ENCODE data around the gene CHRM4.

Gene CHRM4

GRCh38 chr11:46390331-46391171 is 1.0 kb downstream of the CHRM4 start:
- TF ChIP-seq GATA2 (IDR thresholded peaks at IDR 0.05; ENCODE audit: low read depth, low read length) (no peak), GATA3 (IDR thresholded peaks at IDR 0.05; ENCODE audit: low read depth, low read length) (no peak)

GRCh38 chr11:46389450-46390330 is 1.9 kb downstream of the CHRM4 start:
- TF ChIP-seq GATA3 (IDR thresholded peaks at IDR 0.05; ENCODE audit: low read depth, low read length) (no peak), GATA2 (IDR thresholded peaks at IDR 0.05; ENCODE audit: low read depth, low read length) (no peak)

DNA sequence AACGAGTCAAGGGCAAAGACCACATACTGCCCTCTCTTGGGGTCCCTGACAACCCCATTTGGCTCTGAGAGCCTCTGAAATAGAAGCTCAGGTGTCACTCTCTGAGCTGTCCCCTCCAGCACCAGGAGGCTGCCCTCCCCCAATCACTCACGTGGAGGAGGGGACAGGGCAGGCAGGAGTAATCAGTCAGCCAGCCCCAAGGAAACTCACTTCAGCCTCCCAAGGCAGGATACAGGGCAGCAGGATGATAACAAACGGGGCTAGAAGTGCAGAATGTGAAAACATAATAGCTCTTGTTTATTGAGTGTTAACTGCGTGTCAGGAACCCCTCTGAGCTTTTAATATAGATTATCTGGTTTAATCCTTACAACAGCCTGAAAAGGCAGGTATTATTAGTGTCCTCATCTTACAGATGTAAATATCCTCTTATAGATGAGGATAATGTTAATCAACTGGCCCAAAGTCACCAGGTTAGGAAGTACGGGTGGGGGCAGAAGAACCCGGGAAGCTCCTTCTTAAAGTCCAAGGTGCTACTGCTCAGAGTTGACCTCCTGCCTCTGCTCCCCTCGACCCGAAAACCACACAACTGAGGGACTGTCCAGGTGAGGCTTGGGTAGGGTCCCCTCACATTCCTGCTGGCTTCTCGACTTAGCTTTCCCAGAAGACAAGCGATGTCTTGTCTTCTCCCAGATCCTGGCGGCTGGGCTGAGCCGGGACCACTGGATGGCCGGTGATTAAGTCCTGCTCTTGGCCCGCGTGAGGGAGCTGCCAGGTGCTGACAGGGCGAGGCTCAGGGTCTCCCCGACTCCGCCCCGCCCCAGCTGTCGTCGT is 2.7 kb downstream of the CHRM4 start:
- no peak for TF ChIP-seq GATA2 (IDR thresholded peaks at IDR 0.05; ENCODE audit: low read depth, low read length)
- TF ChIP-seq GATA3 (IDR thresholded peaks at IDR 0.05; ENCODE audit: low read depth, low read length): no peak

- TF ChIP-seq GATA3 (IDR thresholded peaks at IDR 0.05; ENCODE audit: low read depth, low read length) (no peak), GATA2 (IDR thresholded peaks at IDR 0.05; ENCODE audit: low read depth, low read length) (no peak)
Observed at GRCh38 chr11:46387919-46388618, 3.5 kb downstream of the CHRM4 start.

DNA sequence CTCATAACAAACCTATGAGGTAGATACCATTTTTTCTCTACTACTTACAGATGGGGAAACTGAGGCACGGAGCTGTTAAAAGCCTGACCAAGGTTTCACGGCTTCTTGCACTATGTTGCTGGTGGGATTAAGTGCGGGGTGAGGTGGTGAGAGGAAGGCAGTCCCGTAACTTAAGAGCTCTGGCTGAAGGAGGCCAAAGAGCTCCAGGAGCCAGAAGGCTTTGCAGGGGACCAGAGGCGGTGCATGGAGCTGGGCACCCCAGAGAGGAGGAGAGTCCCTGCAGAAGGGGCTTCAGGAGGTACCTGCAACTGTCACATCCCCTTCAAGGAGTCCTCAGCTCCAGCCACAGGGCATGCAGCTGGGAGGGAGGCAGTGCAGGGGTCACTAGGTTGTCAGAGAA is 4.1 kb downstream of the CHRM4 start:
- no peak for TF ChIP-seq GATA2 (IDR thresholded peaks at IDR 0.05; ENCODE audit: low read depth, low read length)

- no peak for TF ChIP-seq GATA3 (IDR thresholded peaks at IDR 0.05; ENCODE audit: low read depth, low read length)
- no peak for TF ChIP-seq GATA2 (IDR thresholded peaks at IDR 0.05; ENCODE audit: low read depth, low read length)
Observed at GRCh38 chr11:46386674-46387073, 4.9 kb downstream of the CHRM4 start.

GRCh38 chr11:46386005-46386578 is 5.5 kb downstream of the CHRM4 start:
- TF ChIP-seq GATA2 (IDR thresholded peaks at IDR 0.05; ENCODE audit: low read depth, low read length) (no peak), GATA3 (IDR thresholded peaks at IDR 0.05; ENCODE audit: low read depth, low read length) (no peak)

DNA sequence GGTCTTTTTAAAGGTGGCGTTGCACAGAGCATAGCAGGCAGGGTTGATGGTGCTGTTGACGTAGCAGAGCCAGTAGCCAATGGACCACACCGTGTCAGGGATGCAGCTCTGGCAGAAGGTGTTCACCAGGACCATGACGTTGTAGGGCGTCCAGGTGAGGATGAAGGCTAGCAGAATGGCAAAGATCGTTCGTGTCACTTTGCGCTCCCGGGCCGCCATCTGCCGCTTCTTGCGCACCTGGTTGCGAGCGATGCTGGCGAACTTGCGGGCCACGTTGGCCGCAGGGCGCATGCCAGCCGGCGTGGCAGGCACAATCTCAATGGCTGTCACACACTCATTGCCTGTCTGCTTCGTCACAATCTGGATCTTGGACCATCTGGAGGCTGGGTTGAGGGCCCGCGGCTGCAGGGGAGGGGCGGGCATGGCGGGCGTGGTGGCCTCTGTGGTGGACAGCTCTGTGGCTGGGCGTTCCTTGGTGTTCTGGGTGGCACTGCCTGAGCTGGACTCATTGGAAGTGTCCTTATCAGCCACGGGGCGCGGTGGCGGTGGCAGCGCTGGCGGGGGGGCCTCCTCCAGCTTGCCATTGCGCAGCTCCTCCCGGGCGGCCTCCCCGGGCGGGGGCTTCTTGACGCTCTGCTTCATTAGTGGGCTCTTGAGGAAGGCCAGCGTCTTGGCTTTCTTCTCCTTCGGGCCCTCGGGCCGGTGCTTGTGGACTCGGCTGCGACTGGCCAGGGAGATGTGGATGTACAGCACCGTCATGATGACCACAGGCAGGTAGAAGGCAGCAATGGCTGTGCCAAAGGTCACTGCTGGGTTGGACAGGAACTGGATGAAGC is 6.2 kb downstream of the CHRM4 start:
- TF ChIP-seq GATA2 (IDR thresholded peaks at IDR 0.05; ENCODE audit: low read depth, low read length) (no peak), GATA3 (IDR thresholded peaks at IDR 0.05; ENCODE audit: low read depth, low read length) (no peak)

DNA sequence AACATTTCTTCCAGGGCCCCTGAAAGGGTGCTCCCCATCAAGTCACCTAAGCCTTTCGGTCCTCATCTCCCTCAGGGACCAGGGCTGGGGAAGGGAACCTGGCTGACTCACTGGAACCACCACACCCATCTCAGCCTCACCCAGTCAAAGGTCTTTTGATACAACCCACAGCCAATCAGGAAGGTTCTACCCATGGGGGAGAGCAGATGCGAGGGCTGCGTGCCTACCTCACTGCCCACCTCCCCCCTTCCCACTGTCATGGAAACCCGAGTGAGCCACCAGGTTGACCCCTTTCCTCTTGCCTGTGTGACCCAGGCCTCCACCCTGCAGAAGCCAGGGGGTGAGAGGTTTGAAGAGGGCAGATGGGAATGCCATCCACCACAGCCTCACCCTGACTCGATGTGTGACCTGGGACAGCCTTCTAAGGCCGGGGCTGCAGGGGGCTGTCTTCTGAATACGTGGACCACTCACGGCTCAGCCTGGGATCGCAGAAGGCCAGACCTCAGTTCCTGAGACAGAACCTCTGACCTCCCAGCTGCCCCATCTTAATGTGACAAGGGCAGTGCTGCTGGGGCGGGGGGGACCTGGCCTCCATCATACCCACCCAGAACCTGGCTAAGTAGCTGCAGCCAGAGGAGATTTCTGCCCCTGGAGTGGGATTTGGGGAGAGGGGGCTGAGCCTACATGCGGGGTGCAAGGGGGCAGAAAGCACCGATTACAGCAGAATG is 7.4 kb downstream of the CHRM4 start:
- no peak for TF ChIP-seq GATA2 (IDR thresholded peaks at IDR 0.05; ENCODE audit: low read depth, low read length)
- no peak for TF ChIP-seq GATA3 (IDR thresholded peaks at IDR 0.05; ENCODE audit: low read depth, low read length)

DNA sequence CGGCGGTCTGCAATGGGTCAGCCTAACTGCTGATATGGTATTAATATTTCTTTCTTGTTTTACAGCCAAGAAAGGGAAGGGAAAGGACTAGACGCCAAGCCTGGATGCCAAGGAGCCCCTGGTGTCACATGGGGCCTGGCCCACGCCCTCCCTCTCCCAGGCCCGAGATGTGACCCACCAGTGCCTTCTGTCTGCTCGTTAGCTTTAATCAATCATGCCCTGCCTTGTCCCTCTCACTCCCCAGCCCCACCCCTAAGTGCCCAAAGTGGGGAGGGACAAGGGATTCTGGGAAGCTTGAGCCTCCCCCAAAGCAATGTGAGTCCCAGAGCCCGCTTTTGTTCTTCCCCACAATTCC is 8.2 kb downstream of the CHRM4 start:
- TF ChIP-seq GATA3 (IDR thresholded peaks at IDR 0.05; ENCODE audit: low read depth, low read length) (no peak), GATA2 (IDR thresholded peaks at IDR 0.05; ENCODE audit: low read depth, low read length) (no peak)

DNA sequence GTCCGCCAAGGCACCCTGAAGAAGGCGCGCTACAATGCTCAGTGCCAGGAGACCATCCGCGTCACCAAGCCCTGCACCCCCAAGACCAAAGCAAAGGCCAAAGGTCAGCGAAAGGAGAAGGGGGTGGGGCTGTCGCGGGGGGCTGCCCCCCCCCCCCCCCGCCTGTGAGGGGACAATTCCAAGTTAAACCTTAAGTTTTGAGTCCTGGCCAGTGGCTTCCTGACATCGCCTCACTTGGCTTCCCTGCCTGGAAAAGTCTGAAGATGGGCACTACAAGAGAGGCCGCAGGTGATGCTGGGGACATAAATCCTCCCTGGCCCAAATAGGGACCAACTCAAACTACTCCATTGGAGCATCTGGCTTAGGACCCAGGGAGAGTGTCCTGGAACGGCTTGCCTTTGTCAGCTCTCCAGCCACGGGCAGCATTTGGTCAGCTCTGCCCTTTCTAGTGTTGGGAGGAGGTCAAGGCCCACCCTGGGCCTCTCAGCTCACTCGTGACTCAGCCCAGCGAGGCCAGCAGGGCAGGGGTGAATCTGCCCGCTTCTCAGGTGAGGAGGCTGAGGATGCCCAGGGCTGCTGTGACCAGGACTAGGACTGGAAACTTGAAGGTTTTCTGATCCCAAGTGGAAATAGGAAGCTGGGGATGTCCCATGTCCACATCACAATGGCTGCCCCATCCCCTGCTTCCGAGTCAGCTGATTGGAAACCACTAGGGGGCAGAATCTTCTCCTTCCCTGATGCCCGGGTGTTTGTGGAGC is 8.8 kb downstream of the CHRM4 start:
- TF ChIP-seq GATA2 (IDR thresholded peaks at IDR 0.05; ENCODE audit: low read depth, low read length) (no peak), GATA3 (IDR thresholded peaks at IDR 0.05; ENCODE audit: low read depth, low read length) (no peak)

Data from SH-SY5Y (cell line).